Activated CD8-positive, alpha-beta T cell treated with anti-CD3 and anti-CD28 coated beads for 36 hours (primary cell): Measurements from ENCODE around the gene CDH8. TPM values are rescaled to one million over a fixed set of nuclear protein-coding genes. Genes with fewer than 3 reads are reported as not detected.

Experiments
- ATAC-seq: fragments of 200-7000 bp; cut with Tn5 transposase; one replicate; pipeline ENCODE4 v1.10.0; 2021; ENCODE audit warnings: mild to moderate bottlenecking, moderate library complexity
- CTCF ChIA-PET: fragments of 350-600 bp; sonication (Branson Sonifier 250); formaldehyde crosslinking; loops from one replicate; lab custom pipeline; 2021; ENCODE audit warnings: antibody characterized with exemption; lab: Charles Lee
- POLR2A ChIA-PET: fragments of 350-600 bp; sonication (Branson Sonifier 250); formaldehyde crosslinking; loops from one replicate; lab custom pipeline; 2021; ENCODE audit warnings: antibody characterized with exemption; lab: Charles Lee
- DNase-seq: peaks from one replicate; pipeline ENCODE4 v3.0.0-alpha.2; 2020
- H3K27ac Mint-ChIP-seq: one replicate; pipeline ENCODE4 v1.8.0; 2021; ENCODE audit warnings: mild to moderate bottlenecking, mixed read lengths
- H3K27me3 Mint-ChIP-seq: one replicate; pipeline ENCODE4 v1.8.0; 2021; ENCODE audit warnings: mixed read lengths
- H3K36me3 Mint-ChIP-seq: one replicate; pipeline ENCODE4 v1.8.0; 2021; ENCODE audit warnings: low read depth, mixed read lengths
- H3K4me1 Mint-ChIP-seq: one replicate; pipeline ENCODE4 v1.8.0; 2021; ENCODE audit warnings: low read depth, mixed read lengths
- H3K4me3 Mint-ChIP-seq: one replicate; pipeline ENCODE4 v1.8.0; 2021; ENCODE audit warnings: mild to moderate bottlenecking, moderate library complexity, mixed read lengths
- H3K9me3 Mint-ChIP-seq: one replicate; pipeline ENCODE4 v1.8.0; 2021; ENCODE audit warnings: mixed read lengths
- CTCF ChIP-seq: fragments of 200-600 bp; IDR thresholded peaks from one replicate; pipeline ENCODE4 v1.8.0; 2022; ENCODE audit warnings: antibody characterized with exemption, mild to moderate bottlenecking
- intact Hi-C: fragments of 100-400 bp; cut with micrococcal nuclease; formaldehyde crosslinking; loops from one replicate; pipeline ENCODE4 v1.10.0; 2022
- total RNA-seq, 2 experiments: library from RNA; stranded (reverse); gene quantifications; one replicate each; pipeline ENCODE4 v1.2.3, GENCODE V29; 2021

The CDH8 gene
- total RNA-seq, 2 experiments from 2014 or later = not detected

DNA sequence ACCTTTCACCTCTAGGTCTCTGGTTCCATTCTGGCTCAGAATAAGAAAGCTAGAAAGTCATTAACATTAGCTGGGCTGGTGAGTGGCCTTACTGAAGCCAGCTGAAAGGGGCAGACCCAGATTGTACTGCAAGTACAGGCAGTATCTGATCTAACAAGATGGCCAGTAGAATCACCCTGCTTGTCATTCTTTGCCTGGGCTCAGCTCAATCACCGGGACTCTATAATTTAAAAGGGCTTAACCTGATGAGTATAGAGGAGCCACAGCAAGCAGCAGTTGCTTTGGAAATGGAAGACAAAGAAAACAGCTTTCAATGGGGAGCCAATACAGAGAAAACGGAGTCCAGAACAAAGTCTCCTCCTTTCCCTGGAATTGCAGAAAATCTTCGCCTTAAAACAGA, 13.6 kb downstream of the CDH8 start:
- Mint-ChIP-seq H3K9me3 (peaks cover 9% of the 10 kb centered on the region), H3K36me3 (no peaks in the 10 kb centered on the region), H3K4me1 (no peaks in the 10 kb centered on the region), H3K27me3 (no peaks in the 10 kb centered on the region), H3K4me3 (no peak overlapping the region), H3K27ac (no peak overlapping the region)
- DNase-seq (no peak), ATAC-seq (no peak)
- ChIA-PET POLR2A (no interaction called here), CTCF (no interaction called here)
- intact Hi-C loops = no loop called here
- no peak for TF ChIP-seq CTCF

- Mint-ChIP-seq H3K9me3 (peaks cover 8% of the 10 kb centered on the region), H3K4me1 (no peaks in the 10 kb centered on the region), H3K36me3 (no peaks in the 10 kb centered on the region), H3K27me3 (no peaks in the 10 kb centered on the region), H3K4me3 (no peak overlapping the region), H3K27ac (no peak overlapping the region)
- intact Hi-C loops = no loop called here
- TF ChIP-seq CTCF = no peak
- ChIA-PET POLR2A (no interaction called here), CTCF (no interaction called here)
- DNase-seq (no peak), ATAC-seq (no peak)
Measured at GRCh38 chr16:62021161-62021581, 15.1 kb downstream of the CDH8 start.

DNA sequence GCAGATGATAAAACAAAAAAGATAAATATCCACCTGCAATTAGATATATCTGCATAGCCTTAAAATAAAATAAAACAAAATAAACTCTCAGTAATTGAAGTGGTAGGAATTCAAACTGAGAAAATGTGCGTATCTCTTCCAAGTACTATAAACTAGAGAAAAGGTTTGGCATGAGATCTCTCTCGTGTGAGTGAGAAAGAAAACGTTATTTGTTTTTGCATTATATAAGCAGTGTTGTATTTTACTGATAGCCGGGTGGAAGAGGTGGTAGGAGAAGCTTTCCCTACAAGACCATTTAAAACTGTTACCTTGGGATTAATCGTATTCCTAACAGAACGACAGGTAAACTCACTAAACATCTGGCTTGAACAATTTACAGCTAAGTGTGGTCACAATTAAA, 15.6 kb downstream of the CDH8 start:
- no peaks in the 10 kb centered on the region for H3K36me3 Mint-ChIP-seq
- intact Hi-C loops = no loop called here
- ATAC-seq = no peak
- H3K9me3 Mint-ChIP-seq = peaks cover 11% of the 10 kb centered on the region
- DNase-seq = no peak
- CTCF ChIA-PET = no interaction called here
- H3K4me3 Mint-ChIP-seq = no peak overlapping the region
- POLR2A ChIA-PET = no interaction called here
- H3K27me3 Mint-ChIP-seq = no peaks in the 10 kb centered on the region
- H3K27ac Mint-ChIP-seq = no peak overlapping the region
- no peaks in the 10 kb centered on the region for H3K4me1 Mint-ChIP-seq
- no peak for TF ChIP-seq CTCF

- no peaks in the 10 kb centered on the region for H3K27me3 Mint-ChIP-seq
- no peaks in the 10 kb centered on the region for H3K4me1 Mint-ChIP-seq
- no peaks in the 10 kb centered on the region for H3K36me3 Mint-ChIP-seq
- H3K27ac Mint-ChIP-seq = no peak overlapping the region
- ChIA-PET CTCF (no interaction called here), POLR2A (no interaction called here)
- no peak for DNase-seq
- no peak for TF ChIP-seq CTCF
- no peak overlapping the region for H3K4me3 Mint-ChIP-seq
- ATAC-seq = no peak
- peaks cover 11% of the 10 kb centered on the region for H3K9me3 Mint-ChIP-seq
- intact Hi-C loops = no loop called here
Measured at GRCh38 chr16:62019851-62020250, 16.4 kb downstream of the CDH8 start.

DNA sequence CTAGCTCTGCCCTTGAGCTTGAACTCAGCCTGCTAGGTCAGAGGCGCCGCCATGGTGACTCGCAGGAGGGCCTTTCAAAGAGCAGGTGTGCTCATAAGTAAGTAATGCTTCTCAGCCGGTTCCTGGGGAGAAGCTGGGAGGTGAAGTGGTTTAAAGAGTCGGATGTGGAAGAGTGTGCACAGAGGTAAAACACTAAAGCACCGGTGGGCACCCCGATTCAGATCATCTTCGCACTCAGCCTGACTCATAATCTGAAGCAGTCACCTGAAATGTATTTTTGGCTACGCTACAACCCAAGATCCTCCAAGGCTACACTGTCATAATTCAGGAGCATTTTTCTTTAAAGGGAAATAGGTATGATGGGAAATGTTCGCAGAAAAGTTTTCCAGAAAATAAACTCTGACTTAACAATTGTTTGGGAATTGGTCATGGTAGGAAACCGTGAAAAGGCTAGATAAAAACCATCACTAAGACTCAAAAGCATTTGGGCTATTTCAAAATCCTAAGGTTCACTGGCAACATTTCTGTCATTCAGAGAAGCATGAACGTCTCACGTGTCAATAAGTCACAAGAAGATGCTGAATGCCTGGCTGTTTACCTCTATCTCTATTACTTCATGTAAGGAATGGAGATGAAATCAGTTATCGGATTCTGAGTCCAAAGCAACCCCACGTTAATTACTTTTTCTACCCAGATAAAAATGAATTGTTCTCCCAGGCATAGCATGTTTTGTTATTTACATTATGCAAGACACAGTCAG, 17.8 kb downstream of the CDH8 start:
- intact Hi-C loops = no loop called here
- TF ChIP-seq CTCF = no peak
- Mint-ChIP-seq H3K4me3 (no peak overlapping the region), H3K27ac (no peak overlapping the region), H3K4me1 (no peaks in the 10 kb centered on the region), H3K36me3 (no peaks in the 10 kb centered on the region), H3K9me3 (peaks cover 16% of the 10 kb centered on the region), H3K27me3 (no peaks in the 10 kb centered on the region)
- ATAC-seq (no peak), DNase-seq (no peak)
- ChIA-PET POLR2A (no interaction called here), CTCF (no interaction called here)
